Measurements from ENCODE around the gene TAF3.

DNA sequence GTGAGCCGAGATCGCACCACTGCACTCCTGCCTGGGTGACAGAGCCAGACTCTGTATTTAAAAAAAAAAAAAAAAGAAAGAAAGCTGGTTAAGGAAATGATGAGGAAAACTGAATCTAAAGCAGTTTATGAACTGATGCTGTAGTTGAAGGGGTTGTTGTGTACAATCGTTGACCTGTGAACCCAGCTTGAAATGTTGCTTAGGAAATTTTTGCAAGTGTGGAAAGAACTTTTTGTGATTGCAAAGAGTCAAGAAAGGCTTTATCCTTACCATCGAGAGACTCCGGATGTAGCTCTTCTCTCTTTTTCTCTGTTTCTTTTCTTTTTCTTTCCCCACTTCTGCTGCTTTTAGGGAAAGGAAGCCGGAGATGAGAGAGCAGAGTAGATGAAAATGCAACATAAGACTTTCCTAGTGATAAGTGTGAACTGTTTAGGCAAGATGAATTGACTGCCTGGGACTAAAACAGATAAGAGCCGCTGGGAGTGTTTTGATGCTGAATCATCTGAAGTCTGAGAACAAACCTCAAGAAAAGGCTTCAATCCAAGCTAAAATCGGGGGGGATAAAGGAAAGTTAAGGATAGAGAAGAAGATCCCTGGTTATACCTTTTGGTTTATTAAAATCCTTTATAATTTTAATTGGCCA is 69.0 kb downstream of the TAF3 start:
- TF ChIP-seq CTCF (IDR thresholded peaks at IDR 0.05): no peak
- no peak for TF ChIP-seq POLR2A (IDR thresholded peaks at IDR 0.05)
